ENCODE measurements around the gene CCN5. TPM values are rescaled to one million over a fixed set of nuclear protein-coding genes. Genes with fewer than 3 reads are reported as not detected.

Gene CCN5
- total RNA-seq, 1 donor from 2014 or later: not detected

GRCh38 chr20:44750081-44750805, 35.1 kb downstream of the CCN5 start:
- Histone ChIP-seq H3K4me3 (ENCODE audit: low read depth, low read length) (no peak overlapping the region), H3K27me3 (ENCODE audit: control insufficient read depth, insufficient read depth, low read length) (peaks cover 45% of the 10 kb centered on the region)
- no peak for FAIRE-seq

GRCh38 chr20:44752099-44752931, 37.1 kb downstream of the CCN5 start:
- TF ChIP-seq, protein P1, sequence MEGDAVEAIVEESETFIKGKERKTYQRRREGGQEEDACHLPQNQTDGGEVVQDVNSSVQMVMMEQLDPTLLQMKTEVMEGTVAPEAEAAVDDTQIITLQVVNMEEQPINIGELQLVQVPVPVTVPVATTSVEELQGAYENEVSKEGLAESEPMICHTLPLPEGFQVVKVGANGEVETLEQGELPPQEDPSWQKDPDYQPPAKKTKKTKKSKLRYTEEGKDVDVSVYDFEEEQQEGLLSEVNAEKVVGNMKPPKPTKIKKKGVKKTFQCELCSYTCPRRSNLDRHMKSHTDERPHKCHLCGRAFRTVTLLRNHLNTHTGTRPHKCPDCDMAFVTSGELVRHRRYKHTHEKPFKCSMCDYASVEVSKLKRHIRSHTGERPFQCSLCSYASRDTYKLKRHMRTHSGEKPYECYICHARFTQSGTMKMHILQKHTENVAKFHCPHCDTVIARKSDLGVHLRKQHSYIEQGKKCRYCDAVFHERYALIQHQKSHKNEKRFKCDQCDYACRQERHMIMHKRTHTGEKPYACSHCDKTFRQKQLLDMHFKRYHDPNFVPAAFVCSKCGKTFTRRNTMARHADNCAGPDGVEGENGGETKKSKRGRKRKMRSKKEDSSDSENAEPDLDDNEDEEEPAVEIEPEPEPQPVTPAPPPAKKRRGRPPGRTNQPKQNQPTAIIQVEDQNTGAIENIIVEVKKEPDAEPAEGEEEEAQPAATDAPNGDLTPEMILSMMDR (IDR thresholded peaks at IDR 0.05; ENCODE audit: insufficient read depth, low read length, severe bottlenecking): no peak

More at GRCh38 chr20:44750081-44750805, 35.1 kb downstream of the CCN5 start:
- no peaks in the 10 kb centered on the region for H3K36me3 ChIP-seq (ENCODE audit: control insufficient read depth, insufficient read depth, low read length)
- no peak for DNase-seq (ENCODE audit: low read depth)
- TF ChIP-seq, protein P1 (IDR thresholded peaks at IDR 0.05; ENCODE audit: insufficient read depth, low read length, severe bottlenecking): peak; percentile 12

DNA sequence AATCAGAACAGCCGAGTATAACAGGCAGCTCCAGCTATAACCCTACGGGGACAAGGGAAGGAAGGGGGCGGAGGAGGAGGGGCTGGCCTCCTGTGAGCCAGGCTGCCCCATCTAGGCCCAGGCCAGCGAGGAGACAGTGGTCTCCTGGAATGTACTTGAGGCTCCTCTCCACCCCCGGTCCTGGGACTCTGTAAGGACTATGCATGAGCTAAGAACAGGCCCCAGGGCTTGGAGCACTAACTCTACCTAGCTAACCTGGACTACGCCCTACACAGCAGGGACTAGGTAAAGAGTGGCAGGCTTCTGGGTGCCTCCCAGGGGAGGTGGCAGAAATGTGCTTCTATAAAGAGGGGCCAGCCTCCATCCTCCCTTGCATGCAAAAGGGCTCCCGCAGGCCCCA, 39.4 kb downstream of the CCN5 start:
- DNase-seq (ENCODE audit: low read depth) (no peak), FAIRE-seq (no peak)
- Histone ChIP-seq H3K4me3 (ENCODE audit: low read depth, low read length) (no peak overlapping the region), H3K27me3 (ENCODE audit: control insufficient read depth, insufficient read depth, low read length) (peaks cover 26% of the 10 kb centered on the region), H3K36me3 (ENCODE audit: control insufficient read depth, insufficient read depth, low read length) (no peaks in the 10 kb centered on the region)
- TF ChIP-seq, protein P1 (IDR thresholded peaks at IDR 0.05; ENCODE audit: insufficient read depth, low read length, severe bottlenecking): no peak

More at GRCh38 chr20:44752099-44752931, 37.1 kb downstream of the CCN5 start:
- FAIRE-seq (no peak), DNase-seq (ENCODE audit: low read depth) (no peak)
- no peak overlapping the region for H3K4me3 ChIP-seq (ENCODE audit: low read depth, low read length)
- H3K27me3 ChIP-seq (ENCODE audit: control insufficient read depth, insufficient read depth, low read length): peaks cover 36% of the 10 kb centered on the region
- H3K36me3 ChIP-seq (ENCODE audit: control insufficient read depth, insufficient read depth, low read length): no peaks in the 10 kb centered on the region

GRCh38 chr20:44756011-44756688, 41.0 kb downstream of the CCN5 start:
- no peak for FAIRE-seq
- peaks cover 23% of the 10 kb centered on the region for H3K27me3 ChIP-seq (ENCODE audit: control insufficient read depth, insufficient read depth, low read length)
- H3K36me3 ChIP-seq (ENCODE audit: control insufficient read depth, insufficient read depth, low read length): no peaks in the 10 kb centered on the region

DNA sequence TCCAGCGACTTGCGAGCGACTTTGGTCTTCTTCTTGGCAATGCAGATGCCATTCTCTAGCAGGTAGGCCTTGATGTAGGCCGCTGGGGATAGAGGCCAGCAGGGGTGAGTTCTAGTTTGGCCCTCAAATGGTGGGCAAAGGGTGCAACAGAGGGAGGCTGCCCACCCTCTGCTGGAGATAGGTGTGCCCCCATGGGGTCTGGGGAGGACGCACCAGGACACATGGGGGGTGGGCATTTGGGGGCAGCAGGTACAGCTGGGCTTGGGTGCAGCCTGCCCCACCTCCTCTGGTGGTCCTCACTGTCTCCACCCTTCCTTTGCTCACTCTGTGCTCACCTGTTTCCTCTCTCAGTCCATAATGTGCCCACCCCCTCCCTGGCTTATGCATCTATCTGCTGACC, 41.8 kb downstream of the CCN5 start:
- H3K36me3 ChIP-seq (ENCODE audit: control insufficient read depth, insufficient read depth, low read length): no peaks in the 10 kb centered on the region
- H3K4me3 ChIP-seq (ENCODE audit: low read depth, low read length): no peak overlapping the region
- FAIRE-seq (no peak), DNase-seq (ENCODE audit: low read depth) (no peak)
- TF ChIP-seq, protein P1 (IDR thresholded peaks at IDR 0.05; ENCODE audit: insufficient read depth, low read length, severe bottlenecking): no peak
- H3K27me3 ChIP-seq (ENCODE audit: control insufficient read depth, insufficient read depth, low read length): peaks cover 17% of the 10 kb centered on the region

More at GRCh38 chr20:44756011-44756688, 41.0 kb downstream of the CCN5 start:
- no peak for DNase-seq (ENCODE audit: low read depth)
- TF ChIP-seq, protein P1 (IDR thresholded peaks at IDR 0.05; ENCODE audit: insufficient read depth, low read length, severe bottlenecking): no peak
- H3K4me3 ChIP-seq (ENCODE audit: low read depth, low read length): no peak overlapping the region
